DMS153 treated with DMSO at 0.1 percent for 48 hours (cell line): ENCODE data around the gene C3orf33.

Source experiments
- DNase-seq: peaks from one replicate; lab custom pipeline; 2025; ENCODE audit not compliant: unreplicated experiment; lab: John Stamatoyannopoulos, UW

The C3orf33 gene

DNA sequence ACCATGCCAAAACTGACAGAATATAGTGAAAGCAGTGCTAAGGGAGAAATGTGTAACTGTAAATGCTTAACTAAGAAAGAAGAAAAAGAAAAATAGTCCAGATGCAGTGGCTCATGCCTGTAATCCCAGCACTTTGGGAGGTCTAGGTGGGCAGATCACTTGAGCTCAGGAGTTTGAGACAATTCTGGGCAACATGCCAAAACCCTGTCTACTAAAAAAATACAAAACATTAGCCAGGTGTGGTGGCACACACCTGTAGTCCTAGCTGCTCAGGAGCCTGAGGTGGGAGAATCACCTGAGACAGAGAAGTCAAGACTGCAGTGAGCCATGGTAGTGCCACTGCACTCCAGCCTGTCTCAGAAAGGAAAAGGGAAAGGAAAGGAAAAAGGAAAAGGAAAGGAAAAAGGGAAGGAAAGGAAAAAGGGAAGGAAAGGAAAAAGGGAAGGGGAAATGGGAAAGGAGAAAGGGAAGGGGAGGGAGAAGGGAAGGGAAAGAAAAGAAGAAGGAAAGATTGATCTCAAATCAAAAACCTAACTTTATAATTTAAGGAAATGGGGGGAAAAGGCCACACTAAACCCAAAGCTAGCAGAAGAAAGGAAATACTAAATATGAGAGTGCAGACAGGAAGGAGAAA, 20.3 kb downstream of the C3orf33 start:
- no peak for DNase-seq

DNA sequence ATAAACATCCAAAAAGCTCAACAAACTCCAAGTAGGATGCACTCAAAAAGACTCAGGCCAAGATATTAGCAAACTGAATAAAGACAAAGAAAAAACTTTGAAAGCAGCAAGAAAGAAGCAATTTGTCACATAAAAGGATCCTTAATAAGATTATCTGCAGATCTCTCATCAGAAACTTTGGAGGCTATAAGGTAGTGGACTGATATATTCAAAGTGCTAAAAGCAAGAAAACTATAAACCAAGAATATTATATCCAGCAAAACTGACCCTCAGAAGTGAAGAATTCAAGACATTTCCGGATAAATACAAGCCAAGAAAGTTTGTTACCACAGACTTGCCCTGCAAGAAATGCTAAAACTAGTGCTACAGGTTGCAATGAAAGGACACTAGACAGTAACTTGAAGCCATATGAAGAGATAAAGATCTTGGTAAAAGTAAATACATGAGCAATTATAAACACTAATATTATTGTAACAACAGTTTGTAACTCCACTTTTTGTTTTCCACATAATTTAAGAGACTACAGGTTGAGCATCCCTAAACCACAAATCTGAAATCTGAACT, 23.6 kb downstream of the C3orf33 start:
- no peak for DNase-seq

DNA sequence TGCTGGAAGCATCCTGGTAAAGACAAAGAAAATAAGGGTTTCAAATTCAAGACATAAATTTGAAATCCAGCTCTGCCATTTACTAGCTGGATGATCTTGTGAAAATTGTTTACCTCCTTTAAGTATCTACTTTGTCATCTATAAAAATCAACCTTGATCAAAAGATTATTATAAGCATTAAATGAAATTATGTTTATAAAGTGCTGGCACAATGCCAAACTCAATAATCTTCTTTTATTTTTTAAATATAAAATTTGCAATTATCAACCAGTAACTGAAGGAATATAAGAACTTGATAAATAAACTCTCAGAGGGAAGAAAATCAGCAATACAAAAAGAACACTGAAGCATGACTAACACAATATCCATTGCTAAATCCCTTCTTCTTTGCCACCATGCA, 25.8 kb downstream of the C3orf33 start:
- no peak for DNase-seq

DNA sequence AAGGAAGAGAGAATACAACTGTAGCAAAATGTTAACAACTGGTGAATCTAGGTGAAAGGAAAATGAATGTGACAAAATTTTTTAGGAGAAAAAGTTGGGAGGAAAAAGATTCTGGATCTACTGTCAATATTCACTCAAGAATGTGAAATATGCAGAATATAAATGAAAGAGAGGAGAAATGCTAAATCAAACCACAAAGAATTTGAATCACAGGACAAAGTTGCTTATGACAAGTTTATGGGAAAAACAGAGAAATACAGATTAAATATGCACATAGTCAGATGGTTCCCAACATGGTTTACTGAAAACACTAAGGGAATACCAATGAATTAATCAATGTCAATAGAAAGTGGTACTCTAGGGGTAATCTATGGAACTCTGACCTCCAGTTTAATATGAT, 27.6 kb downstream of the C3orf33 start:
- DNase-seq, result no peak

DNA sequence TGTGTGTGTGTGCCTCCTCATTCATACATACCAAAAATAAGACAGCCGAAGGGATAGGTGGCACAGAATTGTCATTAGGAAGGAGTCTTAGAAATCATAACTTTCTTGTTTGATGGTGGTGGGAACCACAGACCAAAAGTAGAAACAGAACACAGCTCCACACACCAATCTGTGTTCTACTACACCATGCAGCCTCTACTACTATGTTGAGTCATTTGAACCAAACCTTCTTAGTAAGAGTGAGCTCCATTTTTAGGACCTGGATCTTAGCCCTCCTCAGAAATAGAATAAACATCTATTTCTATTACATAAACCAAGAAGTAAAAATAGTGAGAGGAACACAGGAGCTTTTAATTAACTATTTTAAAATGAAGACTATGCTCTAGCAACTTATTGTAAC, 33.3 kb downstream of the C3orf33 start:
- no peak for DNase-seq

DNA sequence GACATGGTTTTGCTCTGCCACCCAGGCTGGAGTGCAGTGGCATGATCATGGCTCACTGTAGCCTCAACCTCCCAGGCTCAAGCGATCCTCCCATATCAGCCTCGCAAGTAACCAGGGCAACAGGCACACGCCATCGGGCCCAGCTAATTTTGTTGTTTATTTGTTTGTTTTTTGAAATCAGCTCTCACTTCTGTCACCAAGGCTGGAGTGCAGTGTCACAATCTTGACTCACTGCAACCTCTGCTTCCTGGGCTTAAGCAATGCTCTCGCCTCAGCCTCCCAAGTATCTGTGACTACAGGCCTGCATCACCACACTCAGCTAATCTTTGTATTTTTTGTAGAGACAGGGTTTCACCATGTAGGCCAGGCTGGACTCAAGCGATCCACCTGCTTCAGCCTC, 35.0 kb downstream of the C3orf33 start:
- DNase-seq, result no peak

DNA sequence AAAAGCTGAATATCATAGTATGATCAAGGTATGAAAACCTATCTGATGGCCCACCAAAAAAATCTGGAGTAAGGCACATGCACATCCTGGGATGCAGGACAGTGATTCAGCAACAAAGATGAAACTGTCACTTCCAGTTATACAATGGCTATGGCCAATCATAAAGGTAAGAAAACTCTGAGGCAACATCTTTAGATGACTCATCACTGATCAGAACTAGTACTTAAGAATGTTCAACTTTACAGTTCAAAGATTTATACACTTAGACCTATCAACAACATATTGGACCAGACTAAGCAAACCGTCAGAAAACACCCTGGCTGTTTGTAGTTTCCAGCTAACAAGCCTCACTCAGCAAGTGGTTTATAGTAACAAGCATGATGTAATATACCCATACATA, 39.9 kb downstream of the C3orf33 start:
- no peak for DNase-seq

DNA sequence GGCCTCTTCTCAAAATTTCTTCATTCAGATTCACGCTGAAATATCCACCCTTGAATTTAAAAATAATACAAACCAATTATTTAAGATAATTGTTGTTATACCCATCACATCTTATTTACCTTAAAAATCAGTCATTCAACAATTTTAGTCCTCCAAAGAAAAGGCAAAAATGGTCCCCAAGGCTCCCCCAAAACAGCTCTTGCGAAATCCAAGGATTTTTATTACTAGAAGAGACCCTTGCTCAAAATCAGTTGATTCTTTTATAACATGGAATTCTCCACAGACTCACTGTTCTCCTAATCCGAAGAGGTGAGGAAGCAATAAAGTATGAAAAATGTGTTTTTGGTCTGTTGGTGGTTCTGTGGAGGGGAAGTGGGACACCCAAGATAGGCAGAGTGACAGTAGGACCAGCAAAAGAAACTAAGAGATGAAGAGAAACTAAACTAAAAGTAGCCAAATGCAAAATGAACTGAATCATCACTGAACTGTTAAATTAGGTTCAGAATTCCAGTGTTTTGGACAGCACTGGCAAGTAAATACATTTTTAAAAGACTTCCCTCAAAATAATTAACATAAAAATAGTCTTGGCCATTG, 42.1 kb downstream of the C3orf33 start:
- DNase-seq, result no peak

DNA sequence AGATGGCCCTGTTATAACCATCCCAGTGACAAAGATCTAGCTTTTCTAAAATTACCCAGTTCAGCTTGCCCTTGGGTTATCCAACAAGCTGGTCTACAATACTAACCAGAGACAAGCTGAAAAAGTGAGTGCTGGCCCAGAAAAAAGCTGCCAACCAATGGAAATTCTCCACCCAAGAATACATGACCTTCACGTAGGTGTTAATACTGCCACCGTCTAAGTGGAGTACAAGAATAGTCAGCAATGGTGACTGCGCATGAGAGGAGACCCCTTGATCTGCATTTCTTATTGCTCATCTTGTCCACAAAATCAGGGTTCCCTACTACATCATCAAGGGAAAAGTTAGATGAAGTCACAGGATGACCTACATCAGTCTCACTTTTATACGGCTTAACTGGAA, 45.4 kb downstream of the C3orf33 start:
- DNase-seq, result no peak

DNA sequence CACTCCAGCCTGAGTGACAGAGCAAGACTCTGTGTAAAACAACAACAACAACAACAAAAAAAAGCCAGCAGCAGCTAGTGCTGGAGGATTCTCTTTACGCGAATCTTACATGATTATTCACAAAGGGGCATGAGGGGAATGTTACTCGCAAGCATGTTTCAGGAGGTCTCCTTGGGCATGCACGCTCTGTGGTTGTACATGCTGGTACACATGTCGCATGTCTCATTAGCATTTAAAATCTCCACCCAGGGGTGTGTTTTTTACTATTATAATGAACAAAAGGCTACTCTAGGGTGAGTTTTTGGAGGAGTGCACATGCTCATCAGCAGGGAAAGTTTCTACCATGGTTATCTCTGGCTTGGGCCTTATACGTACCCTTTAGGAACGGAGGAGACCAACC, 48.5 kb downstream of the C3orf33 start:
- DNase-seq, result no peak

DNA sequence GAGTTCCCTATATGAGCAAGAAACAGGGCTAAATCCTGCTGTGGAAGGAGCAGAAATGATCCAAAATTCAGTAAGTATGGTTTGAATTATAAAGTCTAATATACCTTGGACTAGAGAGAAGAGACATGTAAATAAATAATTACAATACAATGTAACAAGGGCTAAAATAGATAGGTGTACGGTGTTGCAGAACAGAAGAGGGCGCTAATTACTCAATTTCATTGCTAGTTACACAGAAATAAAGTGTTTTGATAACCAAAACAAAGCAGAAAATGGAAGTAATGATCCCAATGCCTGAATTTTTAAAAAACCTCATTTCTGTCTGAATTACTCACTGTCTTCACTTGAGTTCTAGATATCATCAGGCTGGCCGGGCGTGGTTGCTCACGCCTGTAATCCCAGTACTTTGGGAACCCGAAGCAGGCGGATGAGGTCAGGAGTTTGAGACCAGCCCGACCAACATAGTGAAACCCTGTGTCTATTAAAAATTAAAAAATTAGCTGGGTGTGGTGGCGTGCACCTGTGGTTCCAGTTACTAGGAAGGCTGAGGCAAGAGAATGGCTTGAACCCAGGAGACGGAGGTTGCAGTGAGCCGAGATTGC, 52.9 kb downstream of the C3orf33 start:
- no peak for DNase-seq

DNA sequence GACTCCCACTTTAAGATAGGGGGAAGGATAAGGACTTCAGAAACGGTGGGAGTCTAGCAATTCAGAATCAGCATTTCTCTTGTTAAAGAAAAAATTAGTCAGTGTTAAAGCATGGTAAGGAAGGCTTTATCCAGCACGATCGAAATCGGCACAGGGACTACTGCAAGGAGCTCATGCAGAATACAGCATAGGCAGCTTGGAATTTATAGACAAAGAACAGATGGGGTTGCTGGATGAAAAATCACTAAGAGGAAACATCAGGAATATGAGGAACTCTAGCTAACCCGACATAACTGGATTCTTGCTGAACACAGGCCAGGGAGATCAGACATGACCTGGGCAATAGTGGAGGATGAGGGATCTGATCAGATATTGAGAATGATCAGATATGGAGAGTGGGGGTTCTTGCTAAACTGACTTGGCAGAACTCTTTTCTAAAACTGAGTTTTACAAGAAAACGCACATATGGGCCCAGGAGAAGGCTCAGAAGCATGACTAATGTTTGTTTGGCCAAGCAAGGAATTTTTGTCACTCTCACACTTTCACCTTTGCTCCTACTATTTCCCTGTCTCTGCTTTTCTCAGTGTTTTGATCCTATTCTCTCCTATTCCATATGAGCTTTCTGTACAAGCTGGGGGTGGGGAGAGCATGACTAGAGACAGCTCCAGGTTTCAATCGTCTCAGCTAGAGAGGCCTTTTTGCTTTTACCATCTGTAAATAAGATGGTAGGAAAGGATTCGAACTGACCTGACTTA, 57.3 kb downstream of the C3orf33 start:
- DNase-seq, result no peak

DNA sequence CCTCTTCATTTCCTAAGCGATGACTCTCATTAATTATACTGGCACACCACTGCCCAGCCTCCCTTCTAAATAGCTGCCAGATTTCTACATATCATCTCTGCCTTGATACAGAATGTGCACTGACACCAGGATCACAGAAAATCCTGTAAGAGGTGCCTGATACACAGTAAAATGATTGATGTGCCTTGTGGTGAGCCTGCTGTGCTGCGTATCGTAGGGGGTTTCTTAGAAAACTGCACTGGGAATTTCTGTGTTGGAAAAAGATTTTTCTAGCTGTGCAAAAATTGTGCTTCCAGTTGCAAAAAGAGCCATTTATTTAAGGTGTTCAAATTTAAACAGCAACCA, 58.2 kb downstream of the C3orf33 start:
- DNase-seq, result no peak

DNA sequence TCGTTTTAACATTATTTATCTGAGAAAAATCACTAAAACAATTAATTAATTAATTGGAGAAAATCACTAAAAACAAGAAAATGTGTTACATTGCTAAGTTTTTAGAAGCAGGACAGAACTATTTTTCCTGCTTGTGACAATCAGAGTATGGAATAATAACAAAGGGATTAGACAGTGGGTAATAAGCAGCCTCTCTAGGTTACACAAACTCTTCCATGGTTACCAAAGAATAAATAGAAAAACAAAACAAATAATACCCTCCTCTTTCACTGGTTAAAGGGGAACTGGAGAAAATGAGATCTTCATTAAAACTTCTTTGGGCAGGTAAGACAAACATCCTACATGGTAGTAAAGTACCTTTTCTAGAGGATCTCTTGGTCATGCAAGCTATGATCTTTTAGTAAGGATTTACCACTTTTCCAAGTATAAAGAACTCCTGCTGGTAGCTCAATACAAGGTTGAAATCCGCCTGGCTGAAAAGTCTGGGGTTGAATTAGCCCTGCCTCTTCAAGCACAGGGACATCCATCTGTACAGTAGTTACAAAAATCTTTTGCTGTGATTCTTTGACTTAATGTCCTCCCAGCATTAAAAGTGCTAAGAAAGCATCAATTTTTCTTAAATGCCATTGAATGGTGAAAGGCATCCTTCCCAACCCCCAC, 58.7 kb downstream of the C3orf33 start:
- no peak for DNase-seq

DNA sequence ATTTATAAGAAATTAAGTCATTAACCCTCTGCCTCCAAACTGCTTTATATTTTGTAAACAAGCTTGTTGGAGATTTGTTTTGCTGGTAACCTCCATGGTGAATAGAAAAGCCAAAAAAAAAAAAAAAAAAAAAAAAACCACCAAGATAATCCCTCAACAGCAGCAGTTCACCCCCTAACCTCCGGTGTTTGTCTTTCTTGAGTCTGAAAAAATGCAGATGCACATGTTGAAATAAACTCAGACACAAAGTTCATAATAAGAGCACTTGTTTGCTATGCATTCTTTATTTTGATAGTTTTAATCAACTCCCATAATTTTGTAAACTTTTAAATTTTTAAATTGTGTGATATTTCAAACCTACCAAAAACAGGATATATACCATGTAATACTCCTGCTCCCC, 59.4 kb downstream of the C3orf33 start:
- DNase-seq, result no peak

DNA sequence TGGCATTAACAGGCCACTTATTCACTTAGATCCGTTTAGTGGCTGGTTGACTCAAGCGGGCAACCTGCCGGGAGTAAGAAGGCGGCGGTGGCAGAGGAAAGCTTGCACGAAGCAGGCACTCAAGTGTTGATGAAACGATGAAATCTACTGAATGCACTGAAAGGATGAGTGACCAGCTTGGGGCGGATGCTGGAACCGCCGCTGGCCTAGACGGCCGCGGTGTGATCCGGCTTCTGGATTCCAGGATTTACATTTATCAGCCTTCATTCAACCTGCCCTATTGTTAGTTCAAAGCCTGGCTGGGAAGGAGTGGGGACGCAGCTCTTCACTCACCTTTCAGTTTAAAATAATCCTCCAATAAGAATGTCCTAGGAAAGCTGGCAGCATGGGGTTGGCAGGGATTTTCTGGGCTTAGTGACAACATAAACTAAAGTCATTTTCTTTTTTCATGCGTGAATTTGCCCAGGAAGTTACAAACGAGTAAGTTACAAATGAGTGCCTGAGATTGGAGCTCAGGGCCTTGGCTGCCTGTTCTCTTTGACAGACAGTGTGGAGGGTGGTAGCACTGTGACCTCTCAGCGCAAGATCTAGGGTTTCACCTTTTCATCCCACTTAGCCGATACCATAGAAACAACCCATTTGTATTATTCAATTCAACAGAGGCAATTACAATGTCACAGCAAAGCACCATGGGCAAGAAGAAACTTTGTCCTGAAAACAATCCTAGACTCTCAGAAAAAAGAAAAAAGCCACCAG, 60.1 kb downstream of the C3orf33 start:
- peak; percentile 56 for DNase-seq

DNA sequence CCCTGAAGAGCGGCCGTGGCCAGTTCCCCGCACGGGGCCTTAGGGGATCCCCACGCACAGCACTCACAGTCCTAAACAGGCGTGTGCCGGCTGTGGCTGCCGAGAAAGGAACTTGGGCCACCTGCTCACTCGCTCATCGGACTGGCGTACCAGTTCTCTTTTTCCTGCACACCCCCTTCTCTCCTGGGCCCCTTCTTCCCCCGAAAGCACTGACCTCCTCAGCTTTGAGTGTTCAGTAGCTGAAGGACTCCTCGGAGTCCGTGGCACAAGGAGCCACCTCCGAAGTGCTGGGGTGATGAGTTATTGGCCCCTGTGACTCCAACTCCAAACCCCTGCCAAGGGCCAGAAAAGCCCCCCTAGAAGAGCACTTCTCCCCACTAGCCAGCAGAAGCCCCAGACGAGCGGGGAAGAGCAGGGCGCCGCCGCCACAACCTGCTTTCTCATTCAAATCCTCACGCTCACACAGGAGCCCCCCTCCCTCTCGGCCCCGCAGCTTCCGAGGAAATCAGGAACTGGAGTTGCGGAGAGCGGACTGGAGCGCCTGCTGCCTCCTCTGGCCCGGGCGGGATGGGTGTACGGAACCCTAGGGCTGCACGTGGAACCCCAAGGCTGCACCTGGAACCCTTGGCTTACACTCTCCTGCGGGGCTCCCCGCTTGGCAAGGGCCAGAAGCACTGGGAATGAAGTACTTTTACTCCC, 61.3 kb downstream of the C3orf33 start, which contains the start of gene PLCH1:
PLCH1 (minus strand) TSS at position 446 of the 699 bp plus-strand sequence. CDS start 40,847 bp downstream, outside the sequence.
- DNase-seq, result peak; percentile 60

DNA sequence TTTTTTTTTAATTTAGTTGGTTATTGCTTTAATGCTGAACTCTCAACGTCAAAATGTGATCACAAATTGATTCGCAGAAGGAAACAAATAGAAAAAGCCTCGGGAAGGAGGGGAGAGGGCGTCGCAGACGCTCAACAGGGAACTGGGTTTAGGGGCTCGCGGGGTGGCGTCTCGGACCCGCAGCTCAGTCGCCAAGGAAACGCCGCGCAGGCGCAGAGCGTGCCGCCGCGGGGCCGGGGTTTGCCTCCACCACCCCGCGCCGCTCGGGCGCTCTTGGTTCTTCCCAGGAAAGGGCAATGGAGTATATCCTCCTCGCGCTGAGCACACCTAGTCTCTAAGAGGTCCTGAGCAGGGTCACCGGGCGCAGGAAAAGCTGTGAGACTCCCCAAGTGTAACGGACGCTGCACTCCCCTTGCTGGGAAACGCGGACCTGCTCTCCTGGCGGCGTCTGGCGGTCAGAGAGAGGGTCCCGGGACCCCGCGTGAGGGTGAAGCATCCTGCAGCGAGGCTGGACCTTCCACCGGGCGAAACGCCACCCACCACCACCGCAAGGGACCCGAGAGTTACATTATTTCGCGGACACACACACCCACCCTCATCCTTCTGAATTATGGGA, 62.0 kb downstream of the C3orf33 start:
- no peak for DNase-seq

DNA sequence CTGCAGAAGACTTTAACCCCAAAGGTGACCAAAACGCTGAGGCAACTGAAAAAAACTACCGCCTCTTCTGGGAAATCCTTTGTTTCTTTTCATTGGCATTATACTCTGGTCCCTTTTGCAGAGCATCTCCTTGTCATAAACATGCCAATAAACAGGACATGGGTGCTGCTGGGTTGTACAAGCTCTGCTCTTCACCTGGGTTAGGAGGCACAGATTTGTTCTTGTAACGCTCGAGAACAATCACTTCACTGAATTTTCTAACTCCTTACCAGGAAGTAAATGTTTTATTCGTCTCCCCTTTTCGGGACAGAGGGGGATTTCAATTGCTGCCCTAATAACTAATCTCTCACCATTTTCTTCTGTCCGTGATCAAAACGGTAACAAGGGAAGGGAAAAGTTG, 62.5 kb downstream of the C3orf33 start:
- DNase-seq, result no peak
